TTC549 (cell line): ENCODE results near the gene RNF212.
"Not testable (repeated sequence)": the region's sequence is repeated elsewhere in the genome, so short reads cannot be mapped to it uniquely, and the experiment has no call there.

Experiments used
- FAIRE-seq: peaks from 2 replicates; lab custom pipeline; 2012; peaks lifted over from hg19 to GRCh38; lab: Jason Lieb, UNC

The RNF212 gene

DNA sequence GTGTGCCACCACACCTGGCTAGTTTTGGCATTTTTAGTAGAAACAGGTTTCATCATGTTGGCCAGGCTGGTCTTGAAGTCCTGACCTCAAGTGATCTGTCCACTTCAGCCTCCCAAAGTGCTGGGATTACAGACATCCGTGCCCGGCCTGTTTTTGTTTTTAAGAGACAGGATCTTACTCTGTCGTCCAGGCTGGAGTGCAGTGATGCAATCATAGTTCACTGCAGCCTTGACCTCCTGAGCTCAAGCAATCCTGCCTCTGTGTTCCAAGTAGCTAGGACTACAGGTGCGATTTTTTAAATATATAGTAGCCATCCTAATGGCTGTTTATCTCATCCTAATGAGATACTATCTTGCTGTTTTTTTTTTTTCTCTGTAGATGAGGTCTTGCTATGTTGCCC, 47.6 kb downstream of the RNF212 start:
- FAIRE-seq: no peak

DNA sequence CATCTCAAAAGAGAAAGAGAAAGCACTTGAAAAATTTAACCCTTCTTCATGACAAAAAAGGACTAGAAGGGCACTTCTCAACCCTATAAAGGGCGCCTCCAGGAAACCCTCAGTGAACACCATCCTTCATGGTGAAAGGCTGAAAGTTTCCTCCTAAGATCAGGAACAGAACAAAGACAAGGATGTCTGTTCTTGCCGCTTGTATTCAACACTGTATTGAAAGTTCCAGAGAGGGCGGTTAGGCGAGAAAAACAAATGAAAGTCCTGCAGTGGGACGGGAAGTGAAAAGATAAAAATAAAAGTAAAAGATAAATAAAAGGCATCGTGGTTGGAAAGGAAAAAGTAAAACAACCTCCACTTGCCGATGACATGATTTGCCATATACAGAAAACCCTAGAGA, 50.9 kb downstream of the RNF212 start:
- no peak for FAIRE-seq

DNA sequence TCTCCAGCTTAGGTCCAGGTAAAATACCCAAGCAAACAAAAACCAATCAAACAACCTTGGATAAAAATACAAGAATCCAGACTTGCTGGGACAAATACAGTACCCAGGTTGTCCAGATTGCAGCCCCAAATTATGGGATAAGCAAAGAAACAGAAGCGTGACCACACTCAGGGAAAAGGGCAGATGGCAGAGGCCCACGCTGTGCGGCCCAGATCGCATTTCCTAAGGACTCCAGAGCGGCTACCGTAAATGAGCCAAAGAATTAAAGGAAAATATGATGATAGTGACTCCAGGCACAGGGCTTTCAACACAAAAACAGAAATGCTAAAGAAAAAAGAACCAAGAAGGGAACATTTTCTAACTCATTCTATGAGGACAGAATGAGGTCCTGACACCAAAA, 51.6 kb downstream of the RNF212 start:
- no peak for FAIRE-seq

DNA sequence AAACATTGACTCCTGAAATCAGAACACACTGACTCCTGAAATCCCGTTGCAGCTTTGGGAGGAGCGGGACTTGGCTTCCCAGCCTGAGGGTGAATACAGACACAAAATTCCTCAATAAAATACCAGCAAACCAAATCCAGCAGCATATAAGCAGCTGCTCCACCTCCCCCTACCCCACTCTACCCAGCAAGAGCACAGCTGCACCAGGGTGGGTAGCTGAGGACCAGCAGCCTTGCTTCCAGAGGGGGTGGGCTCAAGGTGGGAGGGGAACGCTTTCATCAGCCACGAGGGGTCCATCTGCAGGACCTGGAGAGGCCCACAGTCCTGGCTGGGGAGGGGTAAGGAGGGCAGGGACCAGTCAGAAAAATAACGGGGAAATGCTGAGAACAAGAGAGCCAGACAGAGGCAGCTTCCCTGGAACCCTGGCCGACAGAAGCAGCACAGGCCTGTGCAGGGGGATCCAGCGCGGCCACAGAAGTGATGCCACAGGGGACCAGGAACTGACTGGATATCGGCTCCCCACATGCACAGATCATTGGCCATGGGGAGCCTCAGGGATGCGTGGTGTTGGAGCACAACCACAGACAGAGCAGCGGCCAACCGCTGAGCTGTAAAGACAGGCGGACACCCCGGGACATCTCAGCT, 52.2 kb downstream of the RNF212 start:
- no peak for FAIRE-seq

DNA sequence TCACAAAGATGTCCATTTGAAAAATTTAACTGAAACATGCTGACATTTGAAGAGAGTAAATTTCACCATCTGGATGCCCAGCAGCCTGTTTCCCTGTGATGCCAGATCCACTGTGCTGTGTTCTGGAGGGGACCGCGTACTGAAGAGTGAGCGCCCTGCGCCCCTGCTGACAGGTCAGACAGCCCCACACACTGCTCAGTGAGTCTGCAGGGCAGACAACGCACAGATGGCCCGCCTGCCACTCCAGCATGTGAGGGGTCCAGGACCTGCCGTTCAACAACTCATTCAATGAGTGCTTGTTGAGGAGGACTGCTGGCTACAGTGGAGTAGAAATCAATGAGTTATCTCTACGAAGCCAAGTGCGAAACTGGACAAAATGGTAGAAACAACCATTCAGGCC, 52.7 kb downstream of the RNF212 start:
- FAIRE-seq: no peak

DNA sequence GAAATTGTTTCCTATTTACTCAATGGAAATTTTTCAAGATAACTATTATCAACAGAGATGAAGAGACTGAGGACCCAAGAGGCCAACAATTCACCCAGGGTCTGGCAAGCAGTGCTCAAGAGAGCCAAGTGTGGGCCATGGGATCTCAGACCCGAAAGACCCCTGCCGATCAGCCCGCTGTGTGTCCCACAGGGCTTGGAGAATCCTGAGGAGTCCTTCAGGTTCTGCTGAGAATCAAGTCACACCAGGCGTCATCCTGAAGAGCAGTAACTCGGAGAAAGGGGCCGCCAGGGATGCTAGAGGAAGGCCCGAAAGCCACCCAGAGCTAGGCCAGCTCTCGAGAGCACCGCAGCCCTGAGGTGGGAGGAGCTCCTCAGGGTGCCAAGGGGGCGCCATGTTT, 53.2 kb downstream of the RNF212 start:
- no peak for FAIRE-seq

DNA sequence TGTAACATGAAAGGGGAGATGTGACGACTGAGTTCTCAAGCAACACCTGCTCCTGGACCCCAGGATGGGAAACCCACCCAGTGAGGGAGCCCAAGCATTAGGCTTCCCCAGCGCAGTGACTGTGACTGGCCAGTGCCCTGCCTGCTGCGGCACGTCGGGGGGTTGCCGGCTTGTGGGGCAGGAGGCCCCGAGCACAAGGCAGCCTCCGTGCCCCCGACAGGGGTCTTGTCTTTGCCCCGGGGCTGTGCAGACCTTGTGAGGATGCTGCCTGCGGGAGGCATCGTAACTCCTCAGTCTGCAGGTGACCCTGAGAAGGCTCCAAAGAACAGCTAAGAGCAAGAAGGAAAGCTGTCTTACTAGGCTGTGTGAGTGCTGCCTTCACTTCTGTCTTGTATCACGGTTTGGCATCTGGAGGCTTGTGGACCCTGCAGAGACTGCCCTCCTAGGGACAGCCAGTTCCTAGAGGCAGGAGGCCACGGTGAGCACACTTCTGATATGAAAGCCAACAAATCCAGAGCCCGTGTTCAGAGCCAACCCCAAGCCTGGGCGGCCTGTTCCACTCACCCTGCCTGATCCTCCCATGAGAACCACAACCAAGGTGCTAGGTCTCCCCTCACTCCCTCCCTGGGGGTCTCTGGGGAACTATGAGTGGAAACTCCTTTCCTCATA, 54.2 kb downstream of the RNF212 start:
- no peak for FAIRE-seq

DNA sequence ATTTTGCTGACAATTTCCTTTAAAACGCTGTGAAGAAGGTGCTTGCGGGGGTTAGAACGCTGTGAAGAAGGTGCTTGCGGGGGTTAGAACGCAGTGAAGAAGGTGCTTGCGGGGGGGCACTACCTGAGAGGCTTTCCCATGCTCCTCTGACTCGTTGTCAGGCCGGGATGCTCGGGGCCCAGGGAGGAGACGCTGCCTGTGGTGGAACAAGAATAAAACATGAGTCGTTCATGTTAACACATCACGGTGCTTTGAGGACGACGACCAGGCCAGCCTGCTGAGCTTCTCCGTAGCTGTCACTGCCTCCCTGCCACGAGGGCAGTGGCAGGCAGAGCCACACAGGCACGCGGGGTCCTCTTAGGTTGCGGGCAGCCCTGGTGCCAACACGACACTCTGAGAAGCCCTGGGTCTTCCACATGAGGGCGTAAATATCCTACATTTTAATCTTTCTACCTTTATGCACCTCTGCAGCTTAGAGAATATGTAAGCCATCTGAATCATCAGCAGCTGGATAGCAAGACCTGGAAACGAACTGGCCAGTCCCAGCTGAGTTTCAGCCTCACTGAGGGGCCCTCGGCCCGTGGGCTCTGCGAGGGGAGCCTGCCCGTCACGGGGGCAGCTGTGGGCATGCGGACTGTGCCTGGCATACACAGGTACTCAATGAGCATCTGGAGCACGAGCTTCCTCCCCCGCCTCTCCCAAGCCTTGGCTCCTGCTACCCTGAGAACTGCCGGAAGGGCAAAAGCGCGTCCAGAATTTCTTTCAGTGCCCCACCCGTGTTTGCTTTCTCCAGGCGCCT, 55.0 kb downstream of the RNF212 start:
- no peak for FAIRE-seq

DNA sequence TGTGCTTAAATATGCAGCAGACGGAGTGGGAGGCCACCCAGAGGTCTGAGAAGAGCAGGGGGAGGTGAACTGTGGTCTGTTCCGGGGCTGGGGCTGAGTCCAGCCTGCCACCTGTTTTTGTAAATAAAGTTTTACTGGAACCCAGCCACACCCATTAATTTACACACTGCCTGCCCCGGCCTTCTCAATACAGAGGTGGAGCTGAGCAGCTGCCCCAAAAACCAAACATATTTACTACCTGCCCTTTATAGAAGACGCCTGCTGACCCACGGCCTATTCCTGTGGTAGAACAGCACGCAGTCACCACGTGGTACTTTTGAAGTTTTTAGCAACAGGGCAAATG, 56.0 kb downstream of the RNF212 start:
- no peak for FAIRE-seq

DNA sequence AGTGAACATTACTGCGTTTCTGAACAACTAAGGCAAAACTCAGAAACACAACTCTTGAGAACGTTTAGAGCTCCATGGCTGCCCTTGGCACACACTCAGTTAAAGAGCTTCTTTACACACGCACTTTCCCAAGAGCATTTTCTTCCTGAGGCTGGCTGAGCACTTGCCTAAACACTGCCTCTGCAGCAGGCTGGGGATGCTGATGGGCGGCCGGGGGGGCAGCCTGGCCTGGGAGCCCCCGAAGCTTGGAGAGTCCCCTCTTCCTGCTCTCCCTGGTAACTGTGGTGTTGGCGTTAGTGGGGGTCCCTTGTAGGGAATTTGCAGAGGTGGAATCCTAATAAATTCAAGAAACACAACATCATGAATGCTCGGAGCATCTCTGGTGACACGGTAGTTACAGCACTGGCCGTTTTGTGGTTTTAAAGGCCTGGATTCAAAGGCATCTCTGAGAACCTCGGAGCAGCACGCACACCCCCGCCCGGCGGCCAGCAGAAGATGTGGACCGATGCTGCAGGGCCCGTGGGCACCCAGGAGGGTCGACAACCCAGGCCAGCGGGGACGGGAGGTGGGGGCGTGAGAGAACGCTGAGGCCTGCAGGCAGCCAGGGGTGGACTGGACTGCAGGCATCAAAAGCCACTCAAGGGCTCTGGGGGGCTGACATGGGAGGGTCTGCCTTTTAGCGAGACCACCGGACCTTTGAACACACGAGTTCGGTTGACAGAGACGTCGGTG, 56.5 kb downstream of the RNF212 start:
- FAIRE-seq: no peak

DNA sequence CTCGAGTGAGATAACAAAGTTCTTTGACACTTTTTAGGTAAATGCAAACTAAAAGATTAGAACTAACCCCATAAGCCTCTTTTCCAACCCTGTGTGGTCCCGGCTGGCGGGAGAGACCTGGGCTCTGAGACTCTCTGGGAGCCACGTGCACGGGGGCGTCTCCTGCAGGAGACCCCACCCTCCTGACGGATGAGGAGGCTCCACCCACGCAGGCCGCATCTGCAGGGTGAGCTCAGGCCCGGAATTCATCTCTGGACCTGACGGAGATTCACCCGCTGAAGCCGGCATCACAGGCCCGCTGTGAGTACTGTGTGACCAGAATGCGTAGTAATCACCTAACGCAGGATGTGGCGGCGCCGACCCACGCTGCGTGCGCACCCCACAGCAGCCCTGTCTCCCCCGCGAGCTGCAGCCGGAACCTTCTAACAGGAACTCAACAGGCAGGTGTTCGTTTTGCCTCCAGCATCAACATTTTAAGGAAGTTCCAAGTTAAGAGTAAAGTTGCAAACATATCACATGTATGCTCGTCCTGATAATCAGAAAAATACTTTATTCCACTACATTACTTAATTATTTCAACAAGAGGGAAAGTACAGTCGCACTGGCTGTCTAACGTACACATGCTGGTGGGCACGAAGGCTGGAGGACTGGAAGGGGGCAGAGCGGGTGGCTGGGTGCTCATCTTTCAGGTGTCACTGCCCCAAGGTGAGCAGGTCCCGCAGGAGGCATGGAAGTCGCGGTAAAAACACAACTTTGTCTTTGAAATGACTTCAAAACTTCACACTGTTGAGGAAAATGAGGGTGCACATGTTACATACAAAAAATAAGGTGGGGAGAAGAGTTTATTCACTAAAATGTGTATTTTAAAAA, 57.4 kb downstream of the RNF212 start:
- FAIRE-seq: no peak

DNA sequence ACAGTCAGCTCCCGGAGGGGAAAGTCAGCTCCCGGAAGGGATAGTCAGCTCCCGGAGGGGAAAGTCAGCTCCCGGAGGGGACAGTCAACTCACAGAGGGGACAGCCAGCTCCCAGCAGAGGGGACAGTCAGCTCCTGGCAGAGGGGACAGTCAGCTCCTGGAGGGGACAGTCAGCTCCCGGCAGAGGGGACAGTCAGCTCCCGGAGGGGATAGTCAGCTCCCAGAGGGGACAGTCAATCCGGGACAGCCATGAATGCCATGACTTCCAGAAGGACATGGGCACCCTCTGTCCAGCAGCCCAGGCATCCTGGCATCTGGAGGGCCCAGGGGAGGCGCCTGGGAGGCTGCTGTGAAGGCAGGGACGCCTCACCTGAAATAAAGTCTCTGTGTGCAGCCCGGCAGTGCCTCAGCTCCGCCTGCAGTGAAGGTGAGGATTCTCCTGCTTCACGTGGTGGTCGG, 58.1 kb downstream of the RNF212 start:
- not testable (repeated sequence) for FAIRE-seq

DNA sequence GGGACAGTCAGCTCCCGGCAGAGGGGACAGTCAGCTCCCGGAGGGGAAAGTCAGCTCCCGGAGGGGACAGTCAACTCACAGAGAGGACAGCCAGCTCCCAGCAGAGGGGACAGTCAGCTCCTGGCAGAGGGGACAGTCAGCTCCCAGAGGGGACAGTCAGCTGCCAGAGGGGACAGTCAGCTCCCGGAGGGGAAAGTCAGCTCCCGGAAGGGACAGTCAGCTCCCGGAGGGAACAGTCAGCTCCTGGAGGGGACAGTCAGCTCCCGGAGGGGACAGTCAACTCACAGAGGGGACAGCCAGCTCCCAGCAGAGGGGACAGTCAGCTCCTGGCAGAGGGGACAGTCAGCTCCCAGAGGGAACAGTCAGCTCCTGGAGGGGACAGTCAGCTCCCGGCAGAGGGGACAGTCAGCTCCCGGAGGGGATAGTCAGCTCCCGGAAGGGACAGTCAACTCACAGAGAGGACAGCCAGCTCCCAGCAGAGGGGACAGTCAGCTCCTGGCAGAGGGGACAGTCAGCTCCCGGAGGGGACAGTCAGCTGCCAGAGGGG, 58.6 kb downstream of the RNF212 start:
- not testable (repeated sequence) for FAIRE-seq

DNA sequence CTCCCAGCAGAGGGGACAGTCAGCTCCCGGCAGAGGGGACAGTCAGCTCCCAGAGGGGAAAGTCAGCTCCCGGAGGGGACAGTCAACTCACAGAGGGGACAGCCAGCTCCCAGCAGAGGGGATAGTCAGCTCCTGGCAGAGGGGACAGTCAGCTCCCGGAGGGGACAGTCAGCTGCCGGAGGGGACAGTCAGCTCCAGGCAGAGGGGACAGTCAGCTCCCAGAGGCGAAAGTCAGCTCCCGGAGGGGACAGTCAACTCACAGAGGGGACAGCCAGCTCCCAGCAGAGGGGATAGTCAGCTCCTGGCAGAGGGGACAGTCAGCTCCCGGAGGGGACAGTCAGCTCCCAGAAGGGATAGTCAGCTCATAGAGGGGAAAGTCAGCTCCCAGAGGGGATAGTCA, 59.5 kb downstream of the RNF212 start:
- FAIRE-seq: not testable (repeated sequence)

DNA sequence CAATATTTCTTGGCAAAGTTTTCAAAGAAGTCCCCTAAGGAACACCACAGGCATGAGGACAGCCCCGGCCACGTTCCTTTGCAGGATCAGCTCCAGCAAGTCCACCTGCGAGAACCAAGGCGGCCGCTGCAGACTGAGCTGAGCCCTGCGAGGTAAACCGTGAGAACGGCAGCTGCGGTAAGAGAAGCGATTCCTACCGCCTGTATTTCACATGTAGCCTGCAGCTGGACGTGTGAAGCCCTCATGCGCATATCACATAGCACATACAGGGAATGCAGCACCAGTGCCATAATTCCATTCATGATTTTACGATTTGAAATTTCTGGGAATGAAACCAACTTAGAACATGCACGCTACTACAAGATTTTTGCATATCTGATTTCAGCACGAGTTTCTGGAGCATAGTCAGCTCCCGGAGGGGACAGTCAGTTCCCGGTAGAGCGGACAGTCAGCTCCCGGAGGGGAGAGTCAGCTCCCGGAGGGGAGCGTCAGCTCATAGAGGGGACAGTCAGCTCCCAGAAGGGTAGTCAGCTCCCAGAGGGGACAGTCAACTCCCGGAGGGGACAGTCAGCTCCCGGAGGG, 60.2 kb downstream of the RNF212 start:
- no peak for FAIRE-seq

DNA sequence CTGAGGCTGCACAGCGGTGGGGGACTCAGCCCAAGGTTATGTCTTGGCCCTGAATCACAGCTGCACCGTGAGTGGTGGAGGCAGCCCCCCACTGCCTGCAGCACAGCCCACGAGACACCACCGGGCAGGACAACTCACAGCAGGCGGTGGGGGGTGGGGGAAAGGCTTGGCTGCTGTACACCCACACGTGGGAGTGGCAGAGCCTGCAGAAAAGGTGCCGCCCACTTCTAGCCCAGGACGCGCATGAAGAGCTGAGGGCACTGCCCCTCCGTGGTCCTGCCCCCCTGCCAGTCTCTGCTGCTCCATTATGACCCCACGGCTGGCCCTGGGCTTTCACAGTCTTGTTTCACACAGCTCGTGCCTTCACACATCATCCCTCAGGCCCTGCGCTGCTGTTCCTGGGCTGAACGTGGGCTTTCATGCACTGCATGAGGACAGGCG, 61.1 kb downstream of the RNF212 start:
- FAIRE-seq: no peak

DNA sequence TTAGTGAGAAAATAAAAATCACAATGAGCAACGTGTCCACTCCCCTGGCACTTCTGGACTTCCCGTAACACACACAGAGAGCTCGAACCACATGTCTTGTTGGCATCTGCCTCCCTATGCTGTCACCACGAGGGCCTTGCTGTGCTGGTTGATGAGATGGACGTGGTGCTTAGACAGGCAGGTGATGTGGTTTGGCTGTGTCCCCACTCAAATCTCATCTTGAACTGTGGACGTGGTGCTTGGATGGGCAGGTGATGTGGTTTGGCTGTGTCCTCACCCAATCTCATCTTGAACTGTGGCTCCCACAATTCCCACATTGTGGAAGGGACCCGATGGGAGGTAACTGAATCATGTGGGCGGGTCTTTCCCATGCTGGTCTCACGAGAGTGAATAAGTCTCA, 61.9 kb downstream of the RNF212 start:
- FAIRE-seq: no peak

DNA sequence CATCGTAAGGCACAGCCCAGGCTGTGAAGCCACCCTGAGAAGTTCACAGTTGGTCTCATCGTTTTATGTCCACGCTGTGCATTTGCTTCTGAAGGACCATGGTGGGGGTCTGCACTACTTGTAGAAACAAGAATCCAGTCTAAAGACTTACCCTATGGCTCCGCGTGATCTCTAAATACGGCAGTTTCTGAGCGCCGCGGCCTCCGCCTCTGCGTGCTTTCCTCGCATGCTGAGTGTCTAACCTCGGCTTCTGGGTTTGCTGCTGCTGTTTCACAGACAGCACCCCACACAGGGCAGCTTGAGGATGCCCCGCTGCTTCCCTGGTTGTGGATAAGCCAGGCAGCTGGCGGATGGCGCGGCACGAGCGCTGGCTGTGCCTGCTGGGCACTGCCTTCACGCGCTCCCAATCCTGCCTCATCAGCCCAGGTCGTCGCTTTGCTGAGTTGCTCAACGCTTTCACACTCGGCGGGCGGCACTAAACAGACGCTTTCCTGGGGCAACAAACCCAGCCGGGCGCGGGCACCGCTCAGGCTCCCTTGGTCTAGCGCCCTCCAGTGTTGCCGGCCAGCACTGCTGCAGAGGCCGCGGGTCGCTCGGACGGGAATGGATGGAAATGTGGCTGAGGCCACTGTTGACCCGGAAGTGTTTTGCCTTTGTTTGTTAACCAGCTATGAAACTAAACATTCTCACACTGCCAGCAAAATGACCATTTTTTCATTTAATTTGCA, 62.7 kb downstream of the RNF212 start:
- no peak for FAIRE-seq

DNA sequence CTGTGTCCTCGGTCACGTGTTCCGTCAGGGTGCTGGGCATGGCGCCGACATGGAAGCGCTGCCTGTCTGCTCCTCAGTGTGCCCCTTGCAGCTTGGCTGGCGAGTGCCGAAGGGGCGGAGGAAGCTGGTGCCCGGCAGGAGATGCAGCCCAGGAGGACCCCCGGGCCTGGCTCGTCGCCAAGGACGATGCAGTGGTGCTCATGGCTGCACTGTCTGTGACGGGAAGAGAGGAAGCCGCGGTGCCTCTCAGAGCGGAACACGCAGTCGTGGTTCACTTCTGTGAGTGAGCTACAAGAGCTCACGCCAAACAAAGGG, 63.8 kb downstream of the RNF212 start:
- no peak for FAIRE-seq

DNA sequence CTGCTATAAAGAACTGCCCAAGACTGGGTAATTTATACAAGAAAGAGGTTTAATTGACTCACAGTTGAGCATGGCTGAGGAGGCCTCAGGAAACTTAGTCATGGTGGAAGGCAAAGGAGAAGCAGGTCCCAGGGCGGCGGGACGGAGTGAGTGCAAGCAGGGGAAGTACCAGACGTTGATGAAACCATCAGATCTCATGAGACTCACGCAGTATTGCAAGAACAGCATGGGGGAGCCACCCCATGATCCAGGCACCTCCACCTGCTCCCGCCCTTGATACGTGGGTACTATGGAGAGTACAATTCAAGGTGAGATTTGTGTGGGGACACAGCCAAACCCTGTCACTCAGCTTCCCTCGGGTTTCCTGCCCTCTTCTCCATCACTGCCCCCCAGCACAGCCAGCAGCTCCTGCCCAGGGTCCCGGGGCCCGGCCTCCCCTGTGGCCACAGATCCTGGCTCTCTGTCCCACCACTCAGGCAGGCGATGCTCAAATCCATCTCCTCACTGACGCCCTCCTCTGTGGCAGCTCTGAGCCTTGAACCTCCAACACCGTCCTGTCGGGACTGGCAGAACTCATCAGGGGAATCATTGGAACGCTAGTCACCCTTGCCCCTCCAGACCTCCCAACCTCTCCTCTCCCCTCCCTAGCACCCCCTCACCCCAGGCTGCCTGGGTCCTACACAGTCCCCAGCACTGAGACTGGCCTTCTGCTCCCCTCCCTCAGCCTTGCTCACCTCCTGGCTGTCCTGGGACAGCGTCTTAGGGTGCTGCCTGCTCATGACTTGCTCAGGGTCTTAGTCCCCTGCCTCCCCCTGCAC, 64.4 kb downstream of the RNF212 start:
- FAIRE-seq: no peak
